Brain pericyte (primary cell): ENCODE results near the gene GINS1.

Experiments used
- DNase-seq: peaks from one replicate; pipeline ENCODE4 v3.0.0-alpha.2; 2012; ENCODE audit warnings: low read depth, low spot score

GINS1 gene

DNA sequence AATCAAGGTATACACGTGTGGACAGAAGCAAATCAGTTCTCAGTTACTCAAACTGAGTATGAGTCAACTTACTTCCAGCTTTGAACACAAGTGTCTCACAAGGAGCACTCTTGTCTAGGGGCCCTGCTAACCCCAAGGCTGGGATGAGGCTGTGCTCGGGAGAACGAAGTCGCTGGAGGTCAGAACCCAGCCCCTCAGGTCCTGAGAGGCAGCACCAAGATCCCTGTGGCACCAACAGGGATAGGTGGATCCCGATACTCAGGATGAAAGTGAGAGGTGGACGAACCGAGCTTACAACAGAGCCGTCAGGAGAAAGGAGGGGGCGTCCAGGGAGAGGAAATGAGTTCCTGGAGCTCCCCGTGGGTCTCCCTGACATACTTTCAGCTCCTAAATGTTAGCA is 85.7 kb downstream of the GINS1 start:
- DNase-seq, result no peak

DNA sequence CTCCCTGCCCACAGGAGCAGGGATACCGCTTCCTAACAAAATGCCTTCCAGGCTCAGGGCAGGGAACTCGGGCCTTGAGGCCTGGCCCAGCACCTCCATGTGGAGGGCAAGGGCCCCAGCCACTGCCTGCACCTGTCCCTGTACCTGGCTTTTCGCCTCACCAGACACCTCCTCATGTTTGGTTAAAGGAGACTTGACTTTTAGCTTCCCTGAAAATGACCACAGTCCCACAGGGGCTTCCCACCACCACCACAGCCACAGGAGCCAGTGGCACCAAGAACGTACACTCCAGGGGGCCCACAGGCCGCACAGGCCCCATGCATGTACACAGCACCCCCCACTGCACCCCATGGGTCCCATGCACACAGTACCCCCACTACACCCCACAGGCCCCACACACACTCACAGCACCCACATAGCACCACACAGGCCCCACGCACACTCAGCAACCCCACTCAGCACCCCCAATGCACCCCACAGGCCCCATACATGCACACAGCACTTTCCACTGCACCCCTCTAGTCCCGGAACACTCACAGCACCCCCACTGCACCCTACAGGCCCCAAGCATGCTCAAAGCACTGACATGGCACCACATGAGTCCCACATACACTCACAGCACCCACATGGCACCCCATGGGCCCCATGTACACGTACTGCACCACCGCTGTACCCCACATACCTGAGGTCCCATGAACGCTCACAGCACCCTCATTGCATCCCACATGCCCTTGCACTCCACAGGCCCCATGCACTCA is 86.5 kb downstream of the GINS1 start:
- no peak for DNase-seq

DNA sequence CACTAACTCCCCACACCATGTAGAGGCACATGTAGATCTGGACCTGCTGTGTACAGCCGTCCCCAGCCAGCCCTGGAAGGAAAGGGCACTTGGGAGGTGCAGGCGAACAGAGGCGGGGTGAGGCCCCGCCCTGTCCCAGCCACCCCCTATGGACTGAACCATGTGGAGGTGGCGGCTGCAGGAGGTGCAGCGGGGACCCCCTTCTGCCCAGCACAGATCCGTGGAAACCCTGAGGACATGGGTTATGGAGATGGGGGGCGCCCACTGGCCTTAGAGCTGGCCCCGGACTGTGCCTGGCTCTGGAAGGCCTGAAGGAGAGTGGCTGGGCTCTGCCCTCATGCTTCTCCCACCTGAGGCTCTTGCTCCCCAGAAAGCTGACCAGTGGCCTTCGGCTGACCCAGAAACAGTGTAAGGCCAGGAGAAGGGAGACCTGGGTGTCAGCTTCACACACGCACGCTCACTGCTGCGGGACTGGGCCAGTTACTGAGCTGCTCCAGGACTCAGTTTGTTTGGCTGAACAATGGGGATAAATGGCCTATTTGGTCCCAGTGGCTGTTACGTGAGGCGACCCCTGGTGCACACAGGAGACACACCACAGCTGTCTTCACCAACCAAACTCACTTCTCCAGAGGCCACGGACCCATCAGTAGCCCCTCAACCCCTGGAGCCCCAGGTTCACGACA is 87.2 kb downstream of the GINS1 start:
- no peak for DNase-seq

GRCh38 chr20:25495189-25495824 is 87.8 kb downstream of the GINS1 start:
- DNase-seq, result no peak

DNA sequence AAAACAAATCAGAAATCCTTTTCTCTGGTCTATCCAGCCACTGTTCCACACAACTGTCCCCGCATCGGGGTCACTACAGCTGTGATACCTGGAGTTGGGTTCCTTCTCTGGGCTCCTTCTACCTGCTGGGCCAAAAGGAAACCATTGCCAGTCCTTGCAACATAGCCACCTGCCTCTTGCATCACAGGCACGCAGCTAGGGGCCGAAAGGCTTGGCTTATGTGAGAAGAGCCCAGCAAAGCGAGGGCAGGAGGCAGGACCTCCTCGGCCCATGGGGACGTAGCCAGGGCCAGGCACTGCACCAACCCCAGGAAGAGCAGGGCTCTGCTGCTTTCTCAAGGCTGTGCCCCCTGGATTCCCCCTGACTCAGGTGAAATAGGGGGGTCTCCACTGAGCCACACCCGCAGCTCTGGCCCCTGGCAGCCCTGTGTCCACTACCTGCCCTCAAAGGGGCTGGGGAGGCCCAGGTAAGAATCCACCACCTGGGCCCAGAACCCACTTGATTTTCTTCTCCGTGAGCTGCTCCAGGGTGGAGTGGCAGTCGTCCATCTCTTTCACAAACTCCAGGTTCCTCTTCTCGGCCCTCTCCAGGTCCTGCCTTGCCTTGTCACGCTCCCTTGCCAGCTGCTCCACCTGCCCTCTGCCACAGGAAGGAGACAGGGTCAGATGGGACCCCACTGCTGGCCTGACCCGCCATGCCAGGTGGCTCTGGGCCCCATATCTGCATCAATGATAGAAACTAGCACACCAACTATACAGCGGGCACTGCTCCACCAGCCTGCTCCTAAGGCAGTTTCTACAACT is 88.9 kb downstream of the GINS1 start:
- DNase-seq, result no peak

DNA sequence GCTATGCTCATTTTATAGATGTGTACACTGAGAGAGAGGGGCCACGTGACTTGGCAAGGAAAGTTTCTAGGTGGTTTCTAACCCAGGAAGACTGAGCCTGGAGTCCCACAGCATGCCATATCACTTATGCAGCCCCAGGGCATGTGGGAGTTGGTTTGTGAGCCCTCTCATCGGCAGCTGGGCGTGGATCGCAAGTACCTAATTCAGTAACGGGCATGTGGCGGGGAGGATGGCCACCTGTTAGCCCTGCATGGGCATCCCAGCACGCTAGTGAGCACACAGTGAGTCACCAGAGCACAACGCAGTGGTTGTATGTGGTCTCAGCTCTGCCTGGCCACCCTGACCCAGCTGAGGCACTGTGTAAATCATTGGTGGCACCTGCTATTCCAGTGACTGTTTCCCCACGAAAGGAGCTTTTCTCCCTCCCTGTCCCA is 89.5 kb downstream of the GINS1 start:
- no peak for DNase-seq

- DNase-seq, result no peak
Measured at GRCh38 chr20:25497586-25498279, 90.3 kb downstream of the GINS1 start.
